ENCODE results near the gene BICC1. TPM values are rescaled to one million over a fixed set of nuclear protein-coding genes. Genes with fewer than 3 reads are reported as not detected.

BICC1 gene
- total and polyA plus RNA-seq, 2 of the 8 experiments (the other 6 are each of a cell fraction or from before 2014, with no cell fraction given) = 0.20 to 0.73 TPM

- FAIRE-seq = no peak
- H3K9me3 ChIP-seq (ENCODE audit: insufficient read depth in 2 of 2, low read depth in 1 of 2, low read length in 1 of 2) = no peaks in the 10 kb centered on the region
Observed at GRCh38 chr10:58637352-58637751, 124.7 kb downstream of the BICC1 start.

More at GRCh38 chr10:58637352-58637751, 124.7 kb downstream of the BICC1 start:
- Histone ChIP-seq H2BK20ac (ENCODE audit: low read length) (no peak overlapping the region), H3K14ac (ENCODE audit: insufficient read length) (no peak overlapping the region), H4K5ac (ENCODE audit: insufficient read length, low read depth, low read length) (no peak overlapping the region), H3K79me1 (ENCODE audit: low read depth, low read length) (no peaks in the 10 kb centered on the region), H3K4me3 (ENCODE audit: extremely low read depth in 1 of 4, insufficient read depth in 2 of 4, low read depth in 3 of 4, low read length in 4 of 4) (no peak overlapping the region), H2BK5ac (ENCODE audit: low read depth, low read length) (no peak overlapping the region), H2BK15ac (ENCODE audit: low read length) (no peak overlapping the region), H3K9ac (replicated peaks in 1 of 4; ENCODE audit: extremely low read depth in 1 of 4, low read depth in 3 of 4, low read length in 3 of 4) (no peak overlapping the region), H3K27ac (ENCODE audit: low read depth, low read length) (no peak overlapping the region), H4K91ac (replicated peaks; ENCODE audit: insufficient read length, low read length) (no peak overlapping the region), H2AK5ac (ENCODE audit: low read depth, low read length) (no peak overlapping the region), H2BK12ac (ENCODE audit: low read depth, low read length) (no peak overlapping the region), H3K4ac (replicated peaks; ENCODE audit: insufficient read length, low read depth, low read length) (no peak overlapping the region), H4K8ac (ENCODE audit: extremely low read depth, insufficient read depth, low read length) (no peak overlapping the region), H2AFZ (ENCODE audit: low read length) (no peak overlapping the region), H3K27me3 (replicated peaks in 1 of 4; ENCODE audit: control insufficient read depth in 3 of 4, extremely low read depth in 1 of 4, insufficient read depth in 3 of 4, low read length in 3 of 4) (no peaks in the 10 kb centered on the region), H4K20me1 (replicated peaks in 1 of 2; ENCODE audit: control insufficient read depth in 1 of 2, insufficient read depth in 2 of 2, low read length in 2 of 2) (no peaks in the 10 kb centered on the region), H3K18ac (ENCODE audit: extremely low read depth, low read length) (no peak overlapping the region), H3K23ac (ENCODE audit: insufficient read length) (no peak overlapping the region), H3K4me2 (ENCODE audit: insufficient read depth in 1 of 2, low read depth in 2 of 2, low read length in 2 of 2) (no peak overlapping the region), H3K79me2 (ENCODE audit: control insufficient read depth in 1 of 2, insufficient read depth in 2 of 2, low read length in 2 of 2) (no peaks in the 10 kb centered on the region), H3K56ac (replicated peaks; ENCODE audit: insufficient read length, low read depth, low read length) (no peak overlapping the region), H3K23me2 (ENCODE audit: low read depth, low read length) (no peaks in the 10 kb centered on the region), H3K4me1 (replicated peaks in 1 of 4; ENCODE audit: control insufficient read depth in 3 of 4, insufficient read depth in 4 of 4, low read length in 3 of 4) (peaks cover 0 to 1% (median 0%) of the 10 kb centered on the region in 4 experiments; a peak in 2 of 7 replicates), H3K36me3 (ENCODE audit: control insufficient read depth in 2 of 4, insufficient read depth in 4 of 4, low read length in 3 of 4) (no peaks in the 10 kb centered on the region), H2BK120ac (replicated peaks; ENCODE audit: low read depth, low read length) (no peak overlapping the region)
- no peak for TF ChIP-seq RNF2 (IDR thresholded peaks at IDR 0.05; ENCODE audit: borderline replicate concordance, low read depth, low read length, missing control alignments, poor library complexity, severe bottlenecking)
- TF ChIP-seq SIN3A (conservative IDR thresholded peaks at IDR 0.05 in 1 of 2, IDR thresholded peaks at IDR 0.05 in 1 of 2; ENCODE audit: low read depth in 1 of 2, low read length in 2 of 2) = no peak
- no peak for TF ChIP-seq POU5F1 (IDR thresholded peaks at IDR 0.05; ENCODE audit: low read depth, low read length)
- no peak for TF ChIP-seq CHD1 (IDR thresholded peaks at IDR 0.05; ENCODE audit: low read depth, low read length)
- no peak for TF ChIP-seq EP300 (IDR thresholded peaks at IDR 0.05; ENCODE audit: borderline replicate concordance in 1 of 2, low read depth in 2 of 2, low read length in 2 of 2)
- TF ChIP-seq ZNF274 (IDR thresholded peaks at IDR 0.05; ENCODE audit: borderline replicate concordance, extremely low read depth, low read length) = no peak
- no peak for TF ChIP-seq TAF7 (optimal IDR thresholded peaks at IDR 0.05; ENCODE audit: borderline replicate concordance, low read depth, low read length)
- no peak for TF ChIP-seq GABPA (IDR thresholded peaks at IDR 0.05; ENCODE audit: borderline replicate concordance, insufficient read depth, low read length)
- TF ChIP-seq TCF12 (IDR thresholded peaks at IDR 0.05; ENCODE audit: low read depth, low read length) = no peak
- TF ChIP-seq FOSL1 (IDR thresholded peaks at IDR 0.05; ENCODE audit: insufficient read depth, low read depth, low read length) = no peak
- no peak for TF ChIP-seq MAFK (IDR thresholded peaks at IDR 0.05; ENCODE audit: low read depth, low read length)
- CTCF ChIA-PET (ENCODE audit: partially characterized antibody) = no interaction called here
- no peak for DNase-seq (ENCODE audit: low read depth in 1 of 2, low spot score in 2 of 2)
- 87% methylated on average over 5 of the region's 5 CpGs; no CpG with 5 or more reads in 1 of the 2 experiments for WGBS, 2 experiments (ENCODE audit: extremely low coverage in 1 of 2, insufficient coverage in 1 of 2, insufficient read length in 1 of 2, insufficient replicate concordance in 2 of 2, low coverage in 1 of 2, low lambda C conversion rate in 2 of 2, missing lambda C conversion rate in 1 of 2)
- POLR2A ChIA-PET (ENCODE audit: partially characterized antibody) = no interaction called here
